Activated CD4-positive, alpha-beta T cell treated with anti-CD3 and anti-CD28 coated beads, Interleukin-2, amount 50 U/mL, for 48 hours (primary cell): ENCODE results near the gene PDE9A.

Source experiments
- DNase-seq, 2 experiments: peaks; one replicate each; pipeline ENCODE4 v3.0.0-alpha.2; 2020

PDE9A gene

DNA sequence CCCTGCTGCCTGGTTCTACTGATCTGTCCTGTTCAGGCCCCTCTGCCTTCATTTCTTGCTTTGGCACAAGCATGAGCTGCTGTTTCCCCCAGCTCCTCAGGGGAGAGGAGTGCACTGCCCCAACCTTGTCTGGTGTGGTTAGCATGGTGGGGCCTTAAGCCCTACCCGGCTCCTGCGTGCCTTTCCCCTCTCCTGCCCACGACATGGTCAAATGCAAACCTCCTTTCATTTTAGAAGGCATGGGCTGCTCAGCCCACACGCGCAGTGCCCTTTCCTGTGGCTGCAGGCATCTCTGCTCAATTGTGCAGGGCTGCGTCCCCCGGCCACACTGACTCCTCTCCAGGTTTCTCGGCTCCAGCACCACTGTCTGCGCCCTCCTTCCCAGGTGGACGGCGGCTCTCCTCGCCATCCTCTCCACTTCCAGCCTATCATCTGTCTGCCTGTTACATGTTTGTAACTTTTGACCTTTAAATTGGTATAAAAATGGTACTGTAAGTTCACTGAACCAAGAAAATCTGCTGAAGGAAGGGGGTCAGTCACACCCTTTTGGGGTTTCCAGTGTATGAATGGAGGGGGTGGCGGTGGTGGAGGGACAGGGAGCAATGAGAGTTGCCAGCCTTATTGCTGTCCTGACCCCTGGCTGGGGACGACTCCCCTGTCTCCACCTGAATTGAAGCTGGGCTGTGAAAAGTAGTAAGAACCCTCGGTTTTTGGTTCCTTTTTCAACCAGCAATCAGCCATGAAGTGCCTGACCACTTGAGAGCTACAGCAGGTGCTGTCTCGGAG, 5.1 kb downstream of the PDE9A start:
- DNase-seq, result no peak

DNA sequence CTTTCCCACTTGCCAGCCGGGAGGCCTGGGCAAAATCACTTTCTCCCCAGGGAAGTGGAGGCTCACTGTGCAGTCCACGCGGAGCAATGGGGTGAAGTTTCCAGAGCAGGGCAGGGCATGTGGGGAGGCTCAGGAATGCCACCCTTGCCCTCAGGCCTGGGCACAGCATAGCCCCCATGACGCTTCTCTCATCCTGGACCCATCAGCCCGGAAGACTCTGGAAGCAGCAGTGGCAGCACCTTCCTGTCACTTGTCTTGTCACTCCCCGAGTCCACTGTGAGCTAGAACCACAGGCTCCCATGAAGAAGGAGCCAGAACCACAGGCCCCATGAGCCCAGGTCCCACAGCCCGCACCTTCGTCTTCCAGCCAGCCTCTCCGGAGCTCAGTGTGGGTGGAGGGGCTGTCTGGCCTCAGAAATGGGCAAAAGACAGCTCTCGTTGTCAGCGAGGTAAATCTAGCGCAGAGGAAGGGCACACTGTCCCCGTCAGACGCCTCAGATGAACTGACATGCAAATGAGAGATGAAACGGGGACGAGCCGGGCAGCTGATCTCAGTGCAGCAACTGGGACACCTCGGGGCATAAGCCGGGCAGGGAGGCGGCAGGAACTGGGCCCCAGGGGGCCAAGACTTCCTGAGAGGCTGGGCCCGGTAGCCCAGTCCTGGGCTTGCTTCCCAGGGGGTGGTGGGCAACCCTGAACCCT, 6.1 kb downstream of the PDE9A start:
- no peak for DNase-seq

DNA sequence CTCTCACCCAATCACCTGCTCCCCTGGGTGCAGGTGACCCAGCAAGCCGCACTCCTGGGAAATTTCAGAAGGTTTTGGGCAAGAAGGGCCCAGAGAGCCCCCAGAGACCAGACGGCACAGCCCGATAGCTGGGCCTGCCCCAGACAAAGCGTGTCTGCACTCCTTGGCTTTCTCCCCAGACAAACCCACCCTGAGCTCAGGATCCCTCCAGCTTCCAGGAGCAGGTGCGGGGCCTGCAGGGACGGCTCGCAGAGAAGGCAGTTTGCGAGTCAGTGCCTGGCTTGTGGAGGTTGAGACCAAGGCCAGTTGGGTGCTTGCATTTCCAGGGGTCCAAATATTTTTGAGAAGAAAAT, 6.7 kb downstream of the PDE9A start:
- no peak for DNase-seq

DNA sequence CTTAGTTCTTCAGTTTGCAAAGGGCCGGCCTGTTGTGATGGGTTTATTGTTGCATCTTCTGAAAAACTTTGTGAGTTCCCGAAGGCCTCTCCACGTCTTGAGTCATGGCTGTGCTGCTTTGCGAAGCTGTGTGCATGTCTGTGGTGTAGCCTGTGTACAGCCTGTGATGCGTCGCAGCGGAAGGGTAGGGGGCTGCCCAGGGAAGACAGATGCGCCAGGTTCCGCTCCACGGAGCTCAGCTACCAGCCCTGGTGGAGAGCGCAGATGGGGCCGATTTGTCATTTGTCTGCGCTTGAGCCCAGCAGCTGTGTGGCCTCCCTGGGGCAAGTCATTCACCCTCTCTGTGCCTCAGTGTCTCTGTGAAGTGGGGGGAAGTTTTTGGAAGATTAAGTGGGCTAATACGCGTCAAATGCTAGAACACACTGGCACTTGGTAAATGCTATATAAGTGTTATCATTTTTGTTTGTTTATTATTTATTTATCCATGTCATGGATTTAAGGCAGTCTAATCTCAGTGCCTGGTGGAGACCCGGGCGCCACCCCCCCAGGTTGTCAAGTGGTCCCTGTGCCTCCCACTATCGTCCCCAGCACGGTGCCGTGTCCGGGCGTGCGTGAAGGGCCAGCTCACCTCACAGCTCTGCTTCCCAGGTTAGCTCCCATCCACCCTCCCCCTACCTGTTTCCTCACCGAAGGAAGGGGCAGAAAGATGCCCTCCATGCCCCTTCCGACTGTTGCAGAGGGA, 8.4 kb downstream of the PDE9A start:
- DNase-seq, result no peak

DNA sequence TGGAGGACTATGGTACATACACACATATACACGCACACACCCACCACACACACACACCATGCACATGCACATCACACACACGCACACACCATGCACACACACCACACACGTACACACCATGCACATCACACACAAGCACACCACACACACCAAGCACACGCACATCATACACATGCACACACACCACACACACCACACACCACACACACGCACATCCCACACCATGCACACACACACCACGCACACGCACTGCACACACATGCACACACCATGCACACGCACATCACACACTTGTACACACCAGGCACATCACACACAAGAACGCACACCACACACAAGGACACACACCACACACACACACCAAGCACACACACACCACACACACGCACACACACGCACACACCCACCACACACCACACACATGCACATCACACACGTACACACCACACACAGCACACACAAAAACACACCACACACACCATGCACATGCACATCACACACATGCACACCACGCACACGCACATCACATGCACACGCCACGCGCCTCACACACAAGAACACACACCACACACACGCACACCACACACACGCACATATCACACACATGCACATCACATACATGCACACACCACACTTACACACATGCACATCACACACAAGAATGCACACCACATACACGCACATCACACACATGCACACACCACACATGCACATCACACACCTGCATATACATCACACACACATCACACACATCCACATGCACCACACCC, 9.2 kb downstream of the PDE9A start:
- no peak for DNase-seq

GRCh38 chr21:42663200-42663750, 9.9 kb downstream of the PDE9A start:
- DNase-seq, result no peak

DNA sequence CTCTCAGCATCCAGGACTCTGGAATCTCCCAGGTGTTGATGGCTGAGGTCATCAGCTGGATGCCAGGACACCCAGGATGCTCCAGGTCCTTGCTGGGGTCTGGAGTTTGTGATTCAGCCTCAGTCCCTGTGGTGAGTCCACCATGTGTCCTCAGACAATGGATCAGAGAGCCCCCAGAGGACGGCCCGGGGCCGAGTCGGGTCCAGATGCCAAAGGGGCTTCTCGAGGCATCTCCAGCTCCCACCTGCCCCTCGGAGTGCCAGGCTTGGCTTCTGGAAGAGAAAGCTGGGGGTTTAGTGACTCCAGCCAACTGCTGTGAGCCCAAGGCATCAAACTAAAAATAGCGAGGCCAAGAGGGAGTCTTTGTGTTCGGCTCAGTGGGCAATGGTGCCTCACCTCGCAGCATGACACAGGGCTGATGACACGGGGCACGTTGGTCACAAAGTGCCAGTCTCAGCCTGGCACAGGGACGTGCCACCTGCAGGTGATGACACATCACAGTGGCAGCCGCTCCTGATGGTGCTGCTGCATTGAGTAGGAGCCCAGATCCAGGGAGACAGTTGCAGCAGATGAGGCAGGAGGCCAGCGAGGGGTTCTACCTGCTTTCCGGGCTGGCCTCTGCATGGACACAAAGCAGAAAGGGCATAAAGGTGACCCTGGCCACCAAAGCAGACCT, 10.6 kb downstream of the PDE9A start:
- no peak for DNase-seq

- no peak for DNase-seq
Measured at GRCh38 chr21:42664614-42665013, 11.2 kb downstream of the PDE9A start.

GRCh38 chr21:42665026-42665425, 11.6 kb downstream of the PDE9A start:
- DNase-seq, result no peak

DNA sequence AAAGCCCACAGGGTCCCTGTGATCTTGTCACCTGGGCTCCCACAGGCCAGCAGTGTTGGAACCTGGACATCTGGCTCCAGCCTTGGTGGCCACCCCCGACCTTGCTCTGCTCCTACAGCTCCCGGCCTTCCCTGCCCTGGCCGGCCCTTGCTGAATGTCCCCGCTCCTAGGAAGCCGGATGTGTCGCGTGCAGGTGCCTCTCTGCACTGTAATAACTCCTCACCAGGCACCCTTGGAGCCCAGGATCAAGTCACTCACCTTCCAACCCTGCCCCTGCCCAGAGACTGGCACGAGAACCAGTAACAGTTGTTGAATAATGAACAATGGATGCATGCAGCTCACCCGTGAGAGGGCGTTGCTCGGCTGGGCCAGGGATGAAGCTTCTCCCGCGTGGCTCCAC, 12.1 kb downstream of the PDE9A start:
- DNase-seq, result no peak

DNA sequence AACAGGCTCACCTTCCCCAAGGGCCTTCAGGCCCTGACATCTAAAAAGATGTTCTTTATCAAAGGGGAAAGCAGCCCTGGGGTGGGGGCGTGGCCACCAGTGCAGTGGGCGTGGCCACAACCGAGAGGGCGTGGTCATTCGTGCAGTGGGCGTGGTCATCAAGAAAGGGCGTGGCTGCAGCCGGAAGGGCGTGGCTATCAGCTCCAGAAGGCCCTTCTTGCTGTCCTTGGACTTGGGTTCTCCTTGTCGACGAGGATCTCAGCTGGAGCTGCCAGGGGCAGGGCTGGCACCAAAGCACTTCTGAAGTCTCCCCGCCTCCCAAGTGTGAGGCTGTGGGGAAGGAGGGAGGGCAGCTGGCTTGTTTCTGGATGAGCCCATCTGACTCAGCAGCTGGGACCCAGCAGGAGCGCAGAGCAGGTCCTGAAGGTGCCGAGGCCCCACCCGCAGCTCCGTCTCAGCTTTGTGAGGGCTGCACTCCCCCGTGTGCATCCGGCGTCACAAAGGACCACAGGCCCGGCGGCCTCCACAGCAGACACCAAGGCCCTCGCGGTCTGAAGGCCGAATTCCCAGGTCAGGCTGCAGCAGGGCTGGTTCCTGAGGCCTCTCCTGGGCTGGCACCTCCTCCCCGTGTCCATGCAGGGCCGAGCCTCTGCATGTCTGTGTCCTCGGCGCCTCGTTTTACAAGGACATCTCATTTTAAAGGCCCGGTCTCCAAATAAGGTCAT, 12.8 kb downstream of the PDE9A start:
- peak; percentile 26 to 38 for DNase-seq

GRCh38 chr21:42666925-42667324, 13.5 kb downstream of the PDE9A start:
- no peak for DNase-seq

DNA sequence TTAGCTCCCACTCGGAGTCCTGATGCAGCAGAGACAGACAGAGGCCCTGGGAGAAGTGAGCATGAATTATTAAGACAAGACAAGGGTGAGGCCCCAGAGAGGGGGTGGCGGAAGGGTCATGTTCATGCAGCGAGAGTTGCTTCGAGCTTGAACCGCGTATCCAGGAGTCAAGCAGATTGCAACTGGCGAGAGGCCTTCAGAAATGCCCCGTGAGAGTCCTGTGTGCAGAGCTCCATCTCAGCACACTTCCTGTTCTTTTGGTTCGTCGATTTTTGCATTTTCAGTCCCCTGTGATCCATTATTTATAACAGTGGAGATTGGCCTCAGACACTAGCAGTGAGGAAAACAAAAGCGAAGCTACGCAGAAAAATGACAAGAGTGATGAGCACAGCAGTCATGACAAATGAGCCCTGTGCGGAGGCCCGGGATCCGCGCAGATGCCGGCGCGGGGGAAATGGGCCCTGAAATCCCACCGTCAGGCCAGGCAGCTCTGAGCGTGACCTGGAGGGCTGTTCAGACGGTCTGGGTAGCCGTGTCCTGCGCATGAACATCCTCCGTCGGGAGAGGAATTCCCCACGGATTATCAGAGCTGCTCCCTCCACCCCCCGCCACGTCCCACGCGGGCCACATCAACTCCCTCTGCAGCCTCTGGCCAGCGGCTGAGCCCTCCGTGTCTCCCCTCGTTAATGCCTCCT, 15.0 kb downstream of the PDE9A start:
- no peak for DNase-seq

- DNase-seq, result no peak
Measured at GRCh38 chr21:42669041-42669440, 15.6 kb downstream of the PDE9A start.

DNA sequence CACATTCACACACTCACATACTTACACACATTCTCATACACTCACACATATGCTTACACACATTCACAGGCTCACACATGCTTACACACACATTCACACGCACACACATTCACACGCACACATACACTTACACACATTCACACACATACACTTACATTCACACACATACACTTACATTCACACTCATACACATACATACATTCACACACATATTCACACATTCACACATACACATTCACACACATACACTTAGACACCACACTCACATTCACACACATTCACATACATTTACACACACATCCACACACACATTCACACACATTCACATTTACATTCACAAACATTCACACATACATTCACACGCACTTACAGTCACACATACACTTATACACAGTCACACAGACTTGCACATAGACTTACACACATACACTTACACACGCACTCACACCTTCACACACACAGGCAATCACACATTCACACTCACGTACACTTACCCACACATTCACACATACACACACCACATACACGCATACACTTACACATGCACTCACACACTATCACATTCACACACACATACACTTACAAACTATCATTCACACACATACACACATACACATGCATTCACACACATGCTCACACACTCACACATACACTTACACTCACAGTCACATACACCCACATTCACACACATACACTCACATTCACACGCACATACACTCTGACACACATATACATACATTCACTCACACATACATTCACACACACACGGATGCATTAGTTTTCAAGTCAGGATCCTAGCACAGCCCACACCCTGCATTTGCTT, 16.8 kb downstream of the PDE9A start:
- DNase-seq, result no peak

- no peak for DNase-seq
Measured at GRCh38 chr21:42670884-42671283, 17.5 kb downstream of the PDE9A start.

GRCh38 chr21:42671778-42672593, 18.6 kb downstream of the PDE9A start:
- DNase-seq, result no peak

DNA sequence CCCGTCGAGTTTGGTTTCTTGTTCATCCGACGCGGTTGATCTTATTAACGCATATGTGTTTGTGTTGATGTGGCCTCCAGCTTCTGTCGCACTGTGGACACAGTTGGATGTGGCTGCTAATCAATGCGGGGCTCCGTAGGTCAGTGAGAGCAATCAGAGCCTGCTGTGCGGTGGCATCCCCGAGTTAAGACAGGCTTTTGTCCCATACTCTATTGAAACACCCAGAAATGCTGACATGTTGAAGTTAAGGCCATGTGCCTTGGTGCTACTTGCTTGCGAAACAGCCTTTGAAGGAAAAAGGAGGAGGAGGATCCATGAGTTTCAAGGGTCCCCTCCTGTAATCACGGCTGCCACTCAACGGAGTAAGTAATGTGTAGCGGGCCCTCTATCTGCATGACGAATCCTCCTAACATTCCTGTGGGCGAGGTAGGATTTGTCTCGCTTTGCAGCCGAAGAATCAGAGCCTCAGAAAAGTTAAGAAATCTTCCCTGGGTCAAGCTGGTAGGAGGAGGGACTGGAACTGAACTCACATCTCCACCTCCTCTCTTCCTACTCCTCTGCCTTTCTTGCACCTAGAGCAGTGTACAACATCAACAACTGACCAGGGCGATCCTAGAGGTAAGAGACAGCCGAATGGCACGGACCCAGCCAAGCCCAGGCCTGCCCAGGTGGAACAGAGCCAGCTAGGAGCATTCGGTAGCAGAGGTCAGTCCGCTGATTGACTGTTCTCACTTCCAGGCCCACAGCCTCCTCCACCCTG, 19.5 kb downstream of the PDE9A start:
- DNase-seq, result no peak
